HG02678 (cell line): ENCODE results near the gene AQP1.
A peak's percentile ranks its signal among the peaks of the same experiment; 100 is the strongest.

ENCODE experiments used
- ATAC-seq: cut with Tn5 transposase; IDR thresholded peaks from one replicate; pipeline ENCODE4 v1.9.1; 2021; ENCODE audit warnings: mild to moderate bottlenecking, moderate library complexity; ENCODE audit not compliant: unreplicated experiment

The AQP1 gene

GRCh38 chr7:30971440-30971839, 59.8 kb downstream of the AQP1 start:
- no peak for ATAC-seq

GRCh38 chr7:30971840-30972563, 60.3 kb downstream of the AQP1 start:
- no peak for ATAC-seq

DNA sequence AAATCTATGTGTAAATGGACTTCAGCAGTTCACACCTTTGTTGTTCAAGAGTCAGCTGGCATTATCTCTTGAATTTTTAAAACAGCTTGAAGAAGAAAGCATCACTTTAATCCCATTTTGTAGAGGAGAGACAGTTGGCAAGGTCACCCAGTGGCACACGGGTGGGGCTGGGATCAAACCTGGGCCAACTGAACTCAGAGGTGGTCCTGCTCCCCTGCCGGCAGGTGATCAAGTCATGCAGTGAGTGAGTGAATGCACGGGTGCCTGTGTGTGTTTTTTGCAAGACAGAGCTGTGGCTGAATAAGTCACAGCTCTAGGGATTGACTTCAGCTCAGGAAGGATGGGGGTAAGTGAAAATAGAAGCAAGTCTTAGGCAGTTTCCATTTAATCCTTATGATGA, 61.6 kb downstream of the AQP1 start:
- ATAC-seq, result no peak

DNA sequence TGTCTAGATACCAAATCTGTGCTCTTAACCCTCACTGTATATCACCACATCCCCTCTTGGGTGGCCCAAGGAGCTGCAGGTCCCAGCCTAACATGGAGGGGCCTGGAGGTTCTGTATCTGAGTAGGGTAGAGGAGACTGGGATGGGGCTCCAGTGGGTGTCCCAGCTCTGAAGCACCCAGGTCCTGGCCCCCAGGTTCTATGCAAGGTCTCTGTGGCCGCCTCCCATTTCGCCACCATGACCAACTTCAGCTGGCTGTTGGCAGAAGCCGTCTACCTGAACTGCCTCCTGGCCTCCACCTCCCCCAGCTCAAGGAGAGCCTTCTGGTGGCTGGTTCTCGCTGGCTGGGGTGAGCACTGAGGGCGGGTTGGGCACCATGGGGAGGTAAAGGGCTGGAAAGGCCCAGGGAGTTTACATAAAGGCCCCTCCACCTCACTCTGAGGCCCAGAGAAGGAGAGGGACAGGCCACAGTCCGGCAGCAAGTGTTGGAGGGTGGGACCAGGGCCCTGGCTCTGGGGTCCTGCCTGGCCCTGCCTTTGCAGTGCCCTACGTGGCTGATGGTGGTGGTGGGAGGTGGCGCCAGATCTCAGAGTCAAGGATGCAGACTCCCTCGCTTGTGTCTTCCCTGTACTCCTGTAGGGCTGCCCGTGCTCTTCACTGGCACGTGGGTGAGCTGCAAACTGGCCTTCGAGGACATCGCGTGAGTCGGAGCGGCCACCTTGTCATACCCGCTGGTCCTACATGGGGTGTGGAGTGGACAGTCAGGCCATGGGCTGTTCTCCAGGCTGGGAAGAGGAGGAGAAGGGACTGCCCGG, 62.3 kb downstream of the AQP1 start:
- no peak for ATAC-seq

DNA sequence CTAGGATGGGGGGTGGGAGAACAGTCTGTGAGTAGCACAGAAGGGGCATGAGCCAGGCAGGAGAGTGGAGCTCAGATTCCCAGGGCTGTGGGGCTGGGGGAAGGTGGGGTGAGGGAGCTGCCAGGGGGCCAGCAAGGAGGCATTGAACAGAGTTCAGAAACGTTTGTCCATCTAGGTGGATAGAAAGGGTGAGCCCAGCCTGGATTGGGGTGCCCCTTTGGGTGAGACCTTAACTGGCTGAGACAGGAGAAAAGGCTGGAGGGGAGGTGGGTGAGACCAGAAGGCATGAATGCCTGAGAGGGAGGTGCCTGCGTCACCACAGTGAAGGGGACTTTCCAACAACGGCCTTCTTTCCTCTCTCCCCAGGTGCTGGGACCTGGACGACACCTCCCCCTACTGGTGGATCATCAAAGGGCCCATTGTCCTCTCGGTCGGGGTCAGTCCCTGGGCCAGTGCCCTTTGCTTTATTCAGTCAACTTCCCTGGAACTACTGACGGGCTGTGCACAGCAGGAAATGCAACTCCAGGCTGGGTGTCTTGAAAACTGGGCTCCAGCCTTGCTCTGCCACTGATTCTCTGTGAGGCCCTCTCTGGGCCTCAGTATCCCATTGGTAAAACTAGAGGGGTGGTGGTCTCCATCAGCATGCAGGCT, 63.1 kb downstream of the AQP1 start:
- ATAC-seq, result peak; percentile 96
